Kidney glomerular epithelial cell (primary cell): ENCODE measurements around the gene SUPT4H1.
"Not testable (repeated sequence)": the region's sequence is repeated elsewhere in the genome, so short reads cannot be mapped to it uniquely, and the experiment has no call there.

ENCODE experiments used
- DNase-seq: peaks from one replicate; lab custom pipeline; 2025; lab: John Stamatoyannopoulos, UW

SUPT4H1 gene

DNA sequence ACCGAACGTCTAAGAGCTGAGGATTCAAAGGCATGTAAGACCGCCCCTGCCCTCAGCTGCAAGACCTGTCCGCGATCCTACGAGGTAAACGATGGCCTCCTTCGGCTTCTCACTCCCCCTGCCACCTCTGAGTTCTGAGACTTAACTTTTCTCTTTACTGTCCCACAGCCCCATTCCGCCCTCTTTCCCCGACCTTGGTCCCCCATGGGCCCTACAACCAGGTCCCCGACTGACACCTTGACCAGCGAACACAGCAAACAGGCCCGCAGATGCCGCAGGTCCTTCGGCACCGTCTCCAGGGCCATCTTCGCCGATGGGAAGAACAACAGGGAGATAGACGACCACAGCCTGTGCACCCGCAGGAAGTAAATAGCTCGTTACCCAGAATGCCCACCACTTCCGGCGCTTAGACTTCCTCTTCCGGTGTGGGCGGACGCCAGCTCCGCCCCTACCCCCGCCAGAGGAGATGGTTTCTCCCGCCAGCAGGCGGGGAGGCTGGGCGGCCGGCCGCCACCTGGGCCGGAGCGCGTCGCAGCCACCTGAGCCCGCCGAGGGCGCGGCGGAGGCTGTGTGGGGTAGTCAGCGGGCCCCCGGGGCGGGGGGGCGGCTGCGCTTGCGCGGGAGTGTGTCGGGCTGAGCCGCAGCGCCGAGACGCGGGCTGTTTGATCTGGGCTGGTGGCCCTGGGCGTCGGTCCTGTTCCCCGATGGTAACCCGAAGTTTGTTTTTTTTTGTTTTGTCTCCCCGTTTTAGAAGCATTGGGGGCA, at the start of gene SUPT4H1:
Gene SUPT4H1 (minus strand): TSS at position 371 of the 765 bp plus-strand sequence. CDS start 66 bp downstream, at position 305.
- peak; percentile 61 for DNase-seq

DNA sequence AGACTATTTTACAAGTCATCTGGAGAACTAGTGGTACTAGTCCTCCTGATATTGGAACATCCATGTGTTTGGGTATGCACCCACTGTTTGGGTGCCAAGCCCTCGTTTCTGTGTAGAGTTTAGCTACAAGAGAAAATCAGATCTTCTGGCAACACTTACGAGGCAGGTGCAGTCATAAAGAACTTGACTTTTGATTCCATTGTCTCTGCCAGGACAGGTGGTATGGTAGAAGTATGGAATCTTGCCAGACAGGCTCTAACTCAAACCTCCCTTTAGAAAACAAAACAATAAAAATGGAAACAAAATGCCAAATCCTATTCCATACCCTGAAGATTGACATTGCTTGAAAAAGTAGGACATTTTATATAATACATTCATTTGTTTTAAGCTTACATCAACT, 49.3 kb upstream of the SUPT4H1 start:
- no peak for DNase-seq

DNA sequence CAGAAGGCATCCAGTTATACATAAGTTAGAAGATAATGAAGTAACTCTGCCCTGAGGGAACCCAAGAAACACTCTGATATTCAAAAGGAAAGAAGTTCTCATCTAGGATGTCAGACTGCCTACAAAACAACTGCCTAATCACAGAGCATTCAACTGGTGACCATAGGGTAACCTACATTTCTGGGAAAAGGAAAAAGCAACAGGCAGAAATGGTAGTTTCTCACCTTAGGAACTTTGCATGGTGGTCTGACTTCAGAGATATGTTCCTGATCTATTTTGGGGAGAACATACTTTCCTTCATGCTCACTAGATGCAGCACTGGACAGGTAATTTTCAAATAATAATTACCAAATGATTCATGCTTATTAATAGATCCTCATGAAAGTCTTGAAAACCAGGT, 48.8 kb upstream of the SUPT4H1 start:
- no peak for DNase-seq

DNA sequence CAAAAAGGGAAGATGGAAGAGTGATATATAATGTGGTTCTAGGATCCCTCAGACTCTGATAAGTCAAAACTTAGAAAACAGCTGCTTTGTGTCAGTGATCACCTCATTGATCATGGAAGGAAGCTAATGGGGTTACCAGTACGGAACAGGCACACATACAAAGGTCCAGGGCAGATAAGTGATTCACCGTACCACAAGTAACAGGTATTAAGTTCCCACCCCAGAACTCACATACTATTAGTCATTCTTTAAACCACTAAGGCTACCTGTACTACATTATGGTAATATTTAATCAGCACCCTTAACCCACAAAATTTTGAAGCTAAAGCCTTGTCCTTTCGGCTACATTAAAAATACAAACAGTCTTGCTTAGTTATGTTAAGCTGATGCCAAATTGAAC, 48.0 kb upstream of the SUPT4H1 start:
- DNase-seq: no peak

DNA sequence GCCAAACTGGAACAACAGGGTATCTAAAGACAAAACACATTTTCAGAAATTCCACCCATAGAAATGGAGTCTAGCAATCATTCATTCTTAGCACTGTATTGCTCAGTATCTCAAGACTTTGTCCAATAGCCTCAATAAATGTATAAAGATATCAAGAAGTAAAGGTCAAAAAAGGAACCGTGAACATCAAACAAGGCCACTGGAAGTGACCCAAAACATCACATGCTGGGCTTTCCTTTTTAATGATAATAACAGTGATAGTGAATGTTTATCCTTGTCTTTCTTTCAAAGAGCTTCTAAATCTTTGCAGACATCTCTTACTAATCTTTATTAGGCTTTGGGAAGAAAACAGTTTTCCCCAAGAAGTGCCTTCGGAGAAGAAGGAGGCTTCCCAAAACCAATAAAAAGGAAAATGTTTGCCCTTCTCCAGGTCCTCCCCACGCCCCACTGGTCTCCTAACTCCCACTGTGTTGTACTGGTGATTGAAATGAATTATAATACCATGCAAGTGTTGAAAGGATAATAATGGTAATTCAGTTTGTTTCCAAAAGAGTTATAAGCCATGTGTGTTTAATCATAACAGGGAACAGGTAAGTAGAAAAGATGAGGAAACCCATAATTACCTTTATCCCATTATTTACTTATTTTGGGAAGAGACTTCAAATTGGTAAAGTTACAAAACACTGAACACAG, 46.7 kb upstream of the SUPT4H1 start:
- DNase-seq: no peak

DNA sequence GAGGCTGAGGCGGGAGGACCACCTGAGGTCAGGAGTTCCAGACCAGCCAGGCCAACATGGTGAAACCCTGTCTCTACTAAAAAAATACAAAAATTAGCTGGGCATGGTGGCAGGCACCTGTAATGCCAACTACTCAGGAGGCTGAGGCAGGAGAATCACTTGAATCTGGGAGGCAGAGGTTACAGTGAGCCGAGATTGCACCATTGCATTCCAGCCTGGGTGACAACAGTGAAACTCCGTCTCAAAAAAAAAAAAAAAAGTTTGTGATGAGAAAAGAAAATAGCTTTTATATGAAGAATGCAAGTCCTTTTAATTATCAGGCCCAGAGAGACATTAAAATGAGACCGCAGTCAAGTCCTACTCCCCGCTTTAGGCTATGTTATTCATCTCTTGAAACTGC, 45.4 kb upstream of the SUPT4H1 start:
- not testable (repeated sequence) for DNase-seq

DNA sequence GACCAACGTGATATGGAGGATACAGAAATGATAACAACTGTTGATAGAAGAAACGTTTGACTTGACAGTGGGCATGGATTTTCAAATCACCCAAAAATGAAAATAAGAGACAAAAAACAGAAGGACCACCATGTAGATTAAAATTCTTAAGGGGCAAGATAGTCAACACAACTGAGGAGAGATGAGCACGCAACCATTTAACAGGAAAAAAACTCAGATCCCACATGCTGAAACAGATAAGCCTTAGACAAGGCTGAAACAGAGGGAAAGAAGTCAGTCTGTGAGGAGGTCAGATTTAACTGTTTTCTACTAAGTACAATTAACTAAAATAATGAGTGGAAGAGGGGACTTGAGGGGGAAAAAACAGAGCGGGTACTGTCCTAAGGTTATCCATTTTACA, 44.2 kb upstream of the SUPT4H1 start:
- DNase-seq: no peak

DNA sequence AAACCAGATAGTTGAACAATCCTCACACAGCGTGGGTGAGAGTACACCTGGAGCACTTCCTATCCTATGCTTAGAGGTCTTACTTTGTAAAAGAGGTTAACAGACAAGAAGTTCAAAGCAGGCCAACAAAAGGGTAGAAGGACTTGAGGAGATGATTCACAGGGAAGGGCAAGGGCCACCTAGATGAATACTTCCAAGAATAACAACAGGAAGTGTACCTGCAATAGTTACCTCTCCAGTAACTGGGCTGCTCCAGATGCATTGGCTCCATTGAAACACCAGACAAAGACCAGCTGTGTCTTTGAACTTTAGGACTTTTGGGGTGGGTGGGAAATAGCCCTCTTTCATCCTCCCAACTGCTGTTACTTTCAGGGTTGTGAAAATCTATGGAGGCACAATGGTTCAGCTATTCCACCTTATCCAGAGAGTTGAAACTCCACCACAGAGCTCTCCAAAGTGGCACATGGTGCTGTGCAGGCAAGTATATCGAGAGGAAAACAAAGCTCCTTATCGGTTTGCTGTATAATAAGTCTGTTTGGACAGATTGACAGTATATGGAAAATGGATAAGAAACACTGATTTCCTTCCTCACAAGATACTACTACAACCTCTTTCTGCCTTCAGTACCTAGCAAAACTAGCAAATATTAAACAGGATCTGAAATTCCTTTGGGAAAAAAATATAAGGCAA, 42.7 kb upstream of the SUPT4H1 start:
- DNase-seq: peak; percentile 12

DNA sequence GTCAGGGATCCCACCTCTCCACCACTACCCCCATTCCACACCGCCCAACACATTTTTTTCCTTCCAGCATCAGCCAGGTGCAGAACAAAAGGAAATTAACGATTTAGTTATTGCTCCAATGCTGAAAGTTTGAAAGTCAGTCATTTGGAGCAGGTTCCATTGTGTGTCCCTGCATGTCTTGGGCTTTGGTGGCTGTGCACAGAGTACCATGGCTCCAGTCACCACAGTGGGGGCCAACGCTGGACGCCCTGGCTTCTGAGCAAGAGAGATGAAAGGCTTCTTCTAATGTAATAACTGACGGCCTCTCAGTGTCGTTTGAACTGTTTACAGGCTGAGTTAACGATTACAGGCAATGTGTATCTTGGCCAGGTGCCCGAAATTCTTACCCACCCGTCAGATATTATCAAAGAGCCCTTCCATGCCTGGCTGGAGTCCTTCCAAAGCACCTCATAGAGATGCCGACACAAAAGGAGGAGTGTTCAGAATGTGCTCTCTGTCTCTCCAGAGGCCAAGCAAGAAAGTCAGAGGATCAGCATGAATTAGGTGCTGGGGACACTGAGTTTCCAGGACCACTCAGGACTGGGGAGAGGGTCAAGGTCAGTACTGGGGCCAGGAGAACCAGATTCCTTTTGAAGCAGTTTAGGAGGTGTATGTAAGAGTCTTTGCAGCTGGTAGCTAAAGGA, 39.4 kb upstream of the SUPT4H1 start:
- peak; percentile 98 for DNase-seq

DNA sequence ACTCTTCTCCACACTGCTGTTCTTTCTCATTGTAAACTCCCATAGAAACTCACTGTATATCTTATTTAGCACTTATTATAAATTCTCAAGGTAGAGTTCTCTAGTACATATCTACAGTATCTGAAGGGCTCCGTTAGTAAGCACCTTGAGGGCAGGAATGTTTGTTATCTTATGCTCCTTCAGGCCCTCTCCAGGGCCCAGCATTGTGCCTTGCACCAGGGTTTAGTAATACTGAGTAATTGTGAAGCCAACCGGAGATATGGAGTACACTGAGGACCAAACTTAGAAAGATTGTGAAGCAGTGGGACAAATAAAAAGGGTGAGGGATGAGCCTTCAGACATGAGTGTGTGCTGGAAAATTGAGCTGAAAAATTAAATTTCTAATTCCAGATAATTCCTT, 38.9 kb upstream of the SUPT4H1 start:
- DNase-seq: no peak

DNA sequence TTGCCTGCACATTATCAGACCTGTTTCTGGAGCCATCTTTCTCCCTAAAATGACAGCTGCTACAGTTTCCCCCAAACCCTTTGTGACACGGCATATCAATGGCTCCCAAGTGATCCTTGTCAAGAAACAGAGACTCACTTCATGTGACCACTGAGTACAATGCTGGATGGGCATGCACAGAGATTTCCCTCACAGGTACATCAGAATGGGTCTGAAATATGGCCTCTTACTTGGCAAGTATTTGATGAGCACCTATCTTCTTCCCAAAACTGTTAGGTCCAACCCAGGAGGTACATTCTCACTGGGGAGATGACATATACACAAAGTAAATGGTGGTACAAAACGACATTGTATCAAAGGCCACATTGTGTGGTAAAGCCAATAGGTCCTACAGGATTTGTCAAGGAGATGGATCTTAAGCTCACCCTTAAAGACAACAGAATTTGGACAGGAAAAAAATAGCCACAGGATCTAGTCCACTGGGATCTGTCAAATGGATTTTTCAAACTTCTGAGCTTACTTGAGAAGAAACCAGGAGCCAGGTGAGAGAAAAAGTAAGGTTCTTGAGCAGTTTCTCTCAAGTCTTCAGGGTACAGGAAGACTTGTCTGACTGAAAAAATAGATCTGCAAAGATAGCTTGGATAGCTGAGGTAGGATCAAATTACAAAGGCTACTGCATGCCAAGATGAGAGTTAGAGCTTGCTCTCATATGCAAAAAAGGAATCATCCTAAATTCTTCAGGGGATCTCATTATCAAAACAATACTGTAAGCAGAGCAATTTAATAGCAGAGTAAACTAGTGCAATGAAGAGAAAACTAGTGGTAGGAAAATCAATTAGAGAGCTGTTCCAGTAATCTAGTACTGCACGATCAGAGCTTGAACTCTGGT, 36.5 kb upstream of the SUPT4H1 start:
- DNase-seq: no peak

DNA sequence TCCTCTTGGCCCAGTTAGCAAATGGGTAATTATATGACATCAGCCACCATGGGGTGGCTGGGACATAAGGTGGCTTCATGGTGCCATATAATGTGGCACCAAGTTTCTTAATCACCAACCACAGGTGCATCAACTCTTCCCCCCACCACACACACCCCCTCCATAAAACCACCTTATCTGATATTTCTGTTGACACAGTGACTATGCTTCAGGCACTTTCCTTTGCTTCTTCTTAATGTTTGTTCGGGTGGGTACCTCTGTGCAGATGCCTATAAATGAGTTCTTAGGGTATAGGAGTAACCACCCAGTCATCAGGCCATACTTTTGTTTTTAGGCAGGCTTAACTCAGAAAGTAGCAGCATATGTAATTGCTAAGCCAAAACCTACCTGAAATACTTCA, 35.8 kb upstream of the SUPT4H1 start:
- no peak for DNase-seq

DNA sequence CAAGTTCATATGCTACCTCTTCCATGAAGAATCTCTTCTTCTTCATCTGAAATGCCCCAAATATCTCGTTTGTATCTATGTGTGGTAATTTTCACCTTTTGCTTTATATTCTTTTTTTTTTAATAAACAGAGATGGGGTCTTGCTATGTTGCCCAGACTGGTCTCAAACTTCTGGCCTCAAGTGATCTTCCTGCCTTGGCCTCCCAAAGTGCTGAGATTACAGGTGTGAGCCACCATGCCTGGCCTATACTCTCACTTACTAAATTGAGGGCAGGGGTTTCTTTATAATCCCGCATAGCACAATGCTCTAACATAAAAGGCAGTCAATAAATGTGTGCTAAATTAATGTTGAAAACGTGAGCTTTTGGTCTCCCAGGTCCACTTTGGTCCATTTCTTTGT, 34.7 kb upstream of the SUPT4H1 start:
- DNase-seq: no peak

DNA sequence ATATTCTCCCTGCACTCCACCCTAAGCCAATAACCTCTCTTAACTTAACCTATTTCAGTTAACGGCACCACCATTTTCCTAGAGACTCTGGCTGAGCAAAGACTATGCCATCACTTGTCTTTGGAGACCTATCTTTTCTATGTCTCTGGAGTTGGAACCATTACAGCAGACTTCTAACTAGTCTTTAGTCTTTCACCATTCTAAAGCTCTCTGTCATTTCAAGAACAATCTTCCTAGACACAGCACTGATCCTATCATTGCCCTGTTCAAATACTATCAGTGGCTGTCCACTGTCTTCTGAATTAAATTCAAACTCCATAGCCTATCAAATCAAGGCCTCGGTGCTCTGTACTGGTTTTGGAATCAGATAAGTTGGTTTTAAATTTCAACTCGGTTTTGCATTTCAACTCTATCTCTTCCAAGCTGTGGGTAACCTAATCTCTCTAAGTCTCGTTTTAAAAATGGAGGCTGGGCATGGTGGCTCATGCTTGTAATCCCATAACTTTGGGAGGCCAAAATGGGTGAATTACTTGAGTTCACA, 33.4 kb upstream of the SUPT4H1 start:
- no peak for DNase-seq

DNA sequence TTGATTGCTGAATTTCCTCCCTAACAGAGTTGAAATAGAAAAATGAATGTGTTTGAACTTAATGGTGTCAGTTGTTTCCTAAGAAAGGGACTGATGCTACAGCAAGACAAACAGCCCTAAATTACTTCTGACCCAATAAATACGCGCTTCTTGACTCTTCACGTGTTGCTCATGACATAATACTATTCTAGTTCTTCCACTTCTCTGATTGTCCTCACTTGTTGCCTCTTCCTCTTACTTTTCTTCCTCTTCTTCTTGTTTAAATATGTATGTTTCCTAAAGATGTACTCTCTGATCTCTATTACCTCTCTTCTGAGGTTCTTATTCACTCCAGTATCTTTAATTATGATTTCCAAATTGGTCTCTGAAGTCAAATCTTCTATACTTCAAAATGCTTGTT, 32.9 kb upstream of the SUPT4H1 start:
- DNase-seq: no peak

DNA sequence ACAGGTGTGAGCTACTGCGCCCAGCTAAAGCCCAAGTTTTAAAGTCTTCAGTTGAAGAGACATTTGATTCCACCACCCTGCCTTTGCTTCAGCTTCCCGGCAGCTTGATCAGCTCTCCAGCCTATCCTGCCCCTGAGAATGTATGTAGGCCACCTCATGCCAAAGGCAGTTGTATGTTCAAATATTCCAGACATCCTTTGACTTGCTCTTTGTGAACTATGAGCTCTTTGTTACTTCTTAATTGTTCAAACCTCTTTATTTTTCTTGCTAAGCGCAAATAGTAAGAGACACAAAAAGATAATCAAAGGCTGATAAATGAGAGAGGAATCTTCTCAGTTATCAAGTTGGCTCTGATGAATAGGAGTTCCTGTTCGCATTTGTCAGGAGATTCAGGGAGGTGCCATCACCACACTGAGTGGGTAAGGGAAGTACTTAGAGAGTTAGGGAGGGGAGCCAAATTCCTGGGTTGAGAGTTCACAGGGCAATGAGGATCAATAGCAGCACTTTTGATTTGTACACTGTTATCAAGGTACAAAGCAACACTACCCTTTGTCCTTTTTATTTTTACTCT, 32.0 kb upstream of the SUPT4H1 start:
- no peak for DNase-seq

DNA sequence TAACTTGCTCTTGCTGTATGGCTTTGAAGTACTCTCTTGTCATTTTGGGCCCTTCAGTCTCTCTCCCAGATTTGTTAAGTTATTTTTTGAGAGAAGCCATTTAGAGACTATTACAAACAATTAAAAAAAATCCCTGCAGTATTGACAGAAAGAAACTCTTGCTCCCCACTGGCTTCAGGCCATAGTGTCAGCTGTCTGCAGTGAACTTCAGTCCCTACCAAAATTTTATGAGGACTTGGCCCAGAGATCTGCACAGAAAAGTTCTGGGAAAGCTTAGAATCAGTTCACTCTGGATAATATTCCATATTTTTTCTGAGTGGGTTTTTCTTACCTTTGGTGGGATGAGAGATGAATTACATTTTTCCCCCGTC, 30.9 kb upstream of the SUPT4H1 start:
- no peak for DNase-seq

DNA sequence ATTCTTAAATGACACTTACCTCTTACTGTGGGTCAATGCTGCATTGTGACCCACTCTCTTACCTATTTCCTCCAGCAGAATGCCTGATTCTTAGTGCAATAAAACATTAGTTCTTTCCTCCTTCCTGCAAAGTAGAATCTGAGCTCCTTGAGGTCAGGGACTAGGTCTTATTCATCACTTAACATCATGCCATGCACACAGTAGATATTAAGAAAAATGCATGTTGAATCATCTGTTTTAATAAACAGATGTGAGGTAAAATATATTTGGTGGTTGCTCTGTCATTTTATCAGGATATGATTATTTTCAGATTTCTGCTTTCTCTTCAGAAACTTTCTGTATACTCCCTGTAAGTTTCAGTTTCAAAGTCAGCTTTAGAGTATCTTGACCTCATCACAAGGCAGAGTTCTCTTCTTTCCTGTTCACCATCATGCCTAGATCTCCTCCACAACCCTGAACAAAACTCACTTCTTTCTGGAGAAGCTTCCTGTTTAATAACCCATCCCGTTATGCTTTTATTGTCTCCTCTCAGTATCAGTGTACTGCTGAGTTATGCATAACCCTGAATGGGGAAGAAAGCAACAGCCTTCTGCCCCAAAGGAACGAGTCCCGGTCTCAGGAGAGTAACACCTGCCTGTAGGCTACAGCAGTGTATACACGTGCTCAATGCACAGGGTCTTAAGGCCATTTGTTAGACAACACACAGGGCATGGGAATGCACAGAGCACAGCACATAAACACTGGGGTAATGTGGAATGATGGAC, 30.3 kb upstream of the SUPT4H1 start:
- DNase-seq: no peak

DNA sequence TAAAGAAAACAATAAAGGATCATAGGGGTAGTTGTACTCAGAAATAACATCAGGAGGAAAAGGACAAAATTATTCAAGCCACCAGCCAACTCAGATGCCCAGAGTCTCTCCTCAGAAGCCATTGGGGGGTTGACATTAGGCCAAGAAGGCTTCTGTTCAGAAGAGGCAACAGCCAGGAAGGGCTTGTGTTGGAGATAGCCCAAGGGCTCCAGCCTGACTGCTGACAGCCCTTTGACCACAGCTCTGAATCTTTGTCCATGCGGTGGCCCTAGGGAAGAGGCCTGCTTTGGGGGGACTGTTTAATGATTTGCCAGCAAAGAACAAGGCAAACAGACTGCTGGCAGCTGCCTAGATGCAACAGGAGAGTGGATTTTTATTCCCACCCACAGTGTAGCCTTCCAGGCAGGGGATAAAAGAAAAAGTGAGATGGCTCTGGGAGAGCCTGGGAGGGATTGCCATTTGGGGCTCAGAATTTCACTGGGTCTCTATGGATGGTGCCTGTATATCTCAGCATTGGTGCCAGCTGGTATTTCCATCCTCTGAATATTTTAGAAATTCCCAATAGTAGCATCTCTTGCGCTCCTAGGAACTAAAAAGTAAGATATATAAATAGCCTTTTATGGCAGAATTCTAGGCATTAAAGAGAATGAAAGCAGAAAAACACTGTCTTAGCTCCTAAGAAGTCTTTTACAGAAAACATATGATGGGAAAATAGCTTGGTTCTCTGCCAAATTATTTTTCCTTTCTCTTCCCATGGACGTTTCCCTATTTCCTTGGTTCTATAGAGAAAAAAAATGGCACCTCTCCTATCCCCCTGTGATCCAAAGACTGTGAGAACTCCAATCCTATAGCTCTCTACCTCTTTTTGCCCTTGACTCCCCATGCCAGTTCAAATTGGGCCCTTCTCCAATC, 29.4 kb upstream of the SUPT4H1 start:
- DNase-seq: no peak
